ENCODE data around the gene RIMS3. TPM values are rescaled to one million over a fixed set of nuclear protein-coding genes. Genes with fewer than 3 reads are reported as not detected.

RIMS3 gene
- polyA plus RNA-seq, 1 donor (not counting 4 experiments of a cell fraction or from before 2014, with no cell fraction given), result 1.7 TPM

- dilution Hi-C loops (cut with MboI; ENCODE audit: extremely low pct_ligation_motif_present, low sequenced_read_pairs), result no loop called here
Measured at GRCh38 chr1:40626383-40626770, 39.1 kb downstream of the RIMS3 start.

DNA sequence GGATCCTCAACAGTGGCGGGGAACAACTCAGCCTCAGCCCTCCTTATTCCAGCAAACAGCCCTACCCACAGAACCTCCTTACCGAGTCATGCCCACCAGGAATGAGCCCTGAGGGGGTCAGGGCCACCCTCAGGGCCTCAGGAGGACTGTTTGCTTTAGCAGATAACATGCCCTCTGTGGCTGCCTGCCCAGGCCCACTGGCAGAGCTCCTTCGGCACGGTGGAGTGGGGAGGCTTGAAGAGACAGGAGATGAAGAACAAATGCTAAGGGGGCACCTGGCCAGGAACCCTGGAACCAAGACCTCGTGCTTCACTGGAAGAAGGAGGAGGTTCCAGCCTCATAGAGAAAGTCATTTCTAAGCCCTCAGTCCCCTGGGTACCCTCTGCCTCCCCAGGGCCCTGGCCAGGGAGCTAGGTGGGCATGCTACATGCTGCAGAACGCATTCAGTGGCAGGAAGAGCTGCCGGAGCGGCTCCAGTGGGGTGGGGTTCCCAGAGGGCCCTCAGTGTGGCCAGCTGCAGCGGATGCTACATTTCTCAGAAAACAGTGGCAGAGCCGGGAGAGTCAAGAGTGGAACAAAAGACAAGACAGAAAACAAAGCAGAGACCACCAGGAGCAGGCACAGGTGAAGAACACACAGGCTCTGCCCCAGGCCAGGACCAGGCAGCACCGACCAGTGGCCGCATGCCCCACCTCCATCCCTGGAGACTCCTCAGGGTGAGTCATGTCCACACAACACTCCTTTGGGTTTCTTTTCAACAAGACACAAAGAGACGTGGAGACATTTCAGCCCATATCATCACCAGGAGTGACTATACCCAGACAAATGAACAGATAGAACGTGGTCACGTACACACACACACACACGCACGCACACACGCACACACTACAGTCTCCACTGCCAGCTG is 39.8 kb downstream of the RIMS3 start:
- Histone ChIP-seq H3K9ac (ENCODE audit: control insufficient read depth, extremely low read depth, insufficient read depth, low read length) (no peak overlapping the region), H2AFZ (ENCODE audit: control insufficient read depth, low read length) (no peak overlapping the region), H3K9me1 (ENCODE audit: control insufficient read depth, extremely low read depth, insufficient read depth, low read length) (no peaks in the 10 kb centered on the region), H3K36me3 (ENCODE audit: control insufficient read depth in 2 of 2, extremely low read depth in 1 of 2, insufficient read depth in 2 of 2, low read length in 2 of 2) (no peaks in the 10 kb centered on the region), H3K4me1 (ENCODE audit: control insufficient read depth, extremely low read depth, insufficient read depth, low read length) (peaks cover 16% of the 10 kb centered on the region), H3K9me3 (ENCODE audit: control insufficient read depth, low read depth, low read length) (no peaks in the 10 kb centered on the region), H3K79me2 (ENCODE audit: control insufficient read depth, insufficient read depth, low read length) (no peaks in the 10 kb centered on the region), H3K4me2 (ENCODE audit: control insufficient read depth, extremely low read depth, insufficient read depth, low read depth, low read length) (no peak overlapping the region), H3K27ac (ENCODE audit: control insufficient read depth, insufficient read depth, low read length) (no peak overlapping the region), H3K27me3 (ENCODE audit: control insufficient read depth, extremely low read depth, insufficient read depth, low read length) (peaks cover 13% of the 10 kb centered on the region), H4K20me1 (ENCODE audit: control insufficient read depth, extremely low read depth, insufficient read depth, low read length) (no peaks in the 10 kb centered on the region), H3K4me3 (ENCODE audit: control insufficient read depth in 2 of 3, extremely low read depth in 1 of 3, insufficient read depth in 2 of 3, low read depth in 1 of 3, low read length in 3 of 3) (no peak overlapping the region)
- dilution Hi-C loops (cut with MboI; ENCODE audit: extremely low pct_ligation_motif_present, low sequenced_read_pairs), result no loop called here
- TF ChIP-seq, protein P1, sequence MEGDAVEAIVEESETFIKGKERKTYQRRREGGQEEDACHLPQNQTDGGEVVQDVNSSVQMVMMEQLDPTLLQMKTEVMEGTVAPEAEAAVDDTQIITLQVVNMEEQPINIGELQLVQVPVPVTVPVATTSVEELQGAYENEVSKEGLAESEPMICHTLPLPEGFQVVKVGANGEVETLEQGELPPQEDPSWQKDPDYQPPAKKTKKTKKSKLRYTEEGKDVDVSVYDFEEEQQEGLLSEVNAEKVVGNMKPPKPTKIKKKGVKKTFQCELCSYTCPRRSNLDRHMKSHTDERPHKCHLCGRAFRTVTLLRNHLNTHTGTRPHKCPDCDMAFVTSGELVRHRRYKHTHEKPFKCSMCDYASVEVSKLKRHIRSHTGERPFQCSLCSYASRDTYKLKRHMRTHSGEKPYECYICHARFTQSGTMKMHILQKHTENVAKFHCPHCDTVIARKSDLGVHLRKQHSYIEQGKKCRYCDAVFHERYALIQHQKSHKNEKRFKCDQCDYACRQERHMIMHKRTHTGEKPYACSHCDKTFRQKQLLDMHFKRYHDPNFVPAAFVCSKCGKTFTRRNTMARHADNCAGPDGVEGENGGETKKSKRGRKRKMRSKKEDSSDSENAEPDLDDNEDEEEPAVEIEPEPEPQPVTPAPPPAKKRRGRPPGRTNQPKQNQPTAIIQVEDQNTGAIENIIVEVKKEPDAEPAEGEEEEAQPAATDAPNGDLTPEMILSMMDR (optimal IDR thresholded peaks at IDR 0.05 in 1 of 3, IDR thresholded peaks at IDR 0.05 in 1 of 3, conservative IDR thresholded peaks at IDR 0.05 in 1 of 3; ENCODE audit: extremely low read depth in 1 of 3, insufficient read depth in 2 of 3, low read length in 3 of 3), result no peak
- TF ChIP-seq EZH2 (IDR thresholded peaks at IDR 0.05; ENCODE audit: low read length), result no peak
- FAIRE-seq, result no peak
- DNase-seq (ENCODE audit: low read depth, low spot score), result no peak

More at GRCh38 chr1:40626383-40626770, 39.1 kb downstream of the RIMS3 start:
- H2AFZ ChIP-seq (ENCODE audit: control insufficient read depth, low read length), result no peak overlapping the region
- H3K27me3 ChIP-seq (ENCODE audit: control insufficient read depth, extremely low read depth, insufficient read depth, low read length), result peaks cover 13% of the 10 kb centered on the region
- H3K36me3 ChIP-seq (ENCODE audit: control insufficient read depth in 2 of 2, extremely low read depth in 1 of 2, insufficient read depth in 2 of 2, low read length in 2 of 2), result no peaks in the 10 kb centered on the region
- no peaks in the 10 kb centered on the region for H4K20me1 ChIP-seq (ENCODE audit: control insufficient read depth, extremely low read depth, insufficient read depth, low read length)
- no peaks in the 10 kb centered on the region for H3K9me3 ChIP-seq (ENCODE audit: control insufficient read depth, low read depth, low read length)
- no peak overlapping the region for H3K4me3 ChIP-seq (ENCODE audit: control insufficient read depth in 2 of 3, extremely low read depth in 1 of 3, insufficient read depth in 2 of 3, low read depth in 1 of 3, low read length in 3 of 3)
- no peaks in the 10 kb centered on the region for H3K9me1 ChIP-seq (ENCODE audit: control insufficient read depth, extremely low read depth, insufficient read depth, low read length)
- DNase-seq (ENCODE audit: low read depth, low spot score) (no peak), FAIRE-seq (no peak)
- H3K79me2 ChIP-seq (ENCODE audit: control insufficient read depth, insufficient read depth, low read length), result no peaks in the 10 kb centered on the region
- no peak for TF ChIP-seq EZH2 (IDR thresholded peaks at IDR 0.05; ENCODE audit: low read length)
- no peak overlapping the region for H3K9ac ChIP-seq (ENCODE audit: control insufficient read depth, extremely low read depth, insufficient read depth, low read length)
- H3K4me2 ChIP-seq (ENCODE audit: control insufficient read depth, extremely low read depth, insufficient read depth, low read depth, low read length), result no peak overlapping the region
- no peak overlapping the region for H3K27ac ChIP-seq (ENCODE audit: control insufficient read depth, insufficient read depth, low read length)
- peaks cover 16% of the 10 kb centered on the region for H3K4me1 ChIP-seq (ENCODE audit: control insufficient read depth, extremely low read depth, insufficient read depth, low read length)

Measured in keratinocyte (primary cell).